Endothelial cell (in vitro differentiated cells): ENCODE measurements around the gene CCK. TPM values are rescaled to one million over a fixed set of nuclear protein-coding genes. Genes with fewer than 3 reads are reported as not detected.

Experiments
- DNase-seq: peaks from one replicate; pipeline ENCODE4 v3.0.0; 2021; ENCODE audit warnings: low spot score
- H3K27ac Mint-ChIP-seq: one replicate; pipeline ENCODE4 v1.8.0; 2021; ENCODE audit warnings: mixed read lengths, inconsistent platforms; ENCODE audit not compliant: unreplicated experiment
- H3K27me3 Mint-ChIP-seq: one replicate; pipeline ENCODE4 v1.8.0; 2021; ENCODE audit warnings: mild to moderate bottlenecking, moderate library complexity, mixed read lengths, inconsistent platforms; ENCODE audit not compliant: unreplicated experiment
- H3K36me3 Mint-ChIP-seq: one replicate; pipeline ENCODE4 v1.8.0; 2021; ENCODE audit warnings: mild to moderate bottlenecking, low read depth, mixed read lengths, inconsistent platforms; ENCODE audit not compliant: unreplicated experiment
- H3K4me1 Mint-ChIP-seq: one replicate; pipeline ENCODE4 v1.8.0; 2021; ENCODE audit warnings: mild to moderate bottlenecking, mixed read lengths, inconsistent platforms; ENCODE audit not compliant: unreplicated experiment
- H3K4me3 Mint-ChIP-seq: one replicate; pipeline ENCODE4 v1.8.0; 2021; ENCODE audit warnings: mild to moderate bottlenecking, mixed read lengths, inconsistent platforms; ENCODE audit not compliant: unreplicated experiment
- H3K9me3 Mint-ChIP-seq: one replicate; pipeline ENCODE4 v1.8.0; 2021; ENCODE audit warnings: mixed read lengths, inconsistent platforms; ENCODE audit not compliant: unreplicated experiment
- total RNA-seq: library from RNA; stranded (reverse); fragmentation: NEBNext Ultra II Directional; extraction: Animal tissue kit (Norgen Biotek cat#: 25700); gene quantifications from one replicate; pipeline ENCODE4 v1.2.1, GENCODE V29; 2021; ENCODE audit not compliant: unreplicated experiment
- TF ChIP-seq, protein P1 (sequence below): fragments of 200-600 bp; sonication (generic); IDR thresholded peaks from one replicate; pipeline ENCODE4 v1.5.0; 2021; ENCODE audit warnings: antibody characterized with exemption; ENCODE audit not compliant: unreplicated experiment

The CCK gene
- total RNA-seq, 1 donor from 2014 or later: not detected

GRCh38 chr3:42263354-42264346 lies 2.3 kb downstream of the CCK start:
- no peak overlapping the region for H3K27ac Mint-ChIP-seq
- peaks cover 10% of the 10 kb centered on the region for H3K27me3 Mint-ChIP-seq
- no peaks in the 10 kb centered on the region for H3K9me3 Mint-ChIP-seq
- H3K4me3 Mint-ChIP-seq: no peak overlapping the region
- DNase-seq: peak; percentile 14
- no peaks in the 10 kb centered on the region for H3K4me1 Mint-ChIP-seq
- H3K36me3 Mint-ChIP-seq: no peaks in the 10 kb centered on the region
- TF ChIP-seq, protein P1, sequence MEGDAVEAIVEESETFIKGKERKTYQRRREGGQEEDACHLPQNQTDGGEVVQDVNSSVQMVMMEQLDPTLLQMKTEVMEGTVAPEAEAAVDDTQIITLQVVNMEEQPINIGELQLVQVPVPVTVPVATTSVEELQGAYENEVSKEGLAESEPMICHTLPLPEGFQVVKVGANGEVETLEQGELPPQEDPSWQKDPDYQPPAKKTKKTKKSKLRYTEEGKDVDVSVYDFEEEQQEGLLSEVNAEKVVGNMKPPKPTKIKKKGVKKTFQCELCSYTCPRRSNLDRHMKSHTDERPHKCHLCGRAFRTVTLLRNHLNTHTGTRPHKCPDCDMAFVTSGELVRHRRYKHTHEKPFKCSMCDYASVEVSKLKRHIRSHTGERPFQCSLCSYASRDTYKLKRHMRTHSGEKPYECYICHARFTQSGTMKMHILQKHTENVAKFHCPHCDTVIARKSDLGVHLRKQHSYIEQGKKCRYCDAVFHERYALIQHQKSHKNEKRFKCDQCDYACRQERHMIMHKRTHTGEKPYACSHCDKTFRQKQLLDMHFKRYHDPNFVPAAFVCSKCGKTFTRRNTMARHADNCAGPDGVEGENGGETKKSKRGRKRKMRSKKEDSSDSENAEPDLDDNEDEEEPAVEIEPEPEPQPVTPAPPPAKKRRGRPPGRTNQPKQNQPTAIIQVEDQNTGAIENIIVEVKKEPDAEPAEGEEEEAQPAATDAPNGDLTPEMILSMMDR: no peak

DNA sequence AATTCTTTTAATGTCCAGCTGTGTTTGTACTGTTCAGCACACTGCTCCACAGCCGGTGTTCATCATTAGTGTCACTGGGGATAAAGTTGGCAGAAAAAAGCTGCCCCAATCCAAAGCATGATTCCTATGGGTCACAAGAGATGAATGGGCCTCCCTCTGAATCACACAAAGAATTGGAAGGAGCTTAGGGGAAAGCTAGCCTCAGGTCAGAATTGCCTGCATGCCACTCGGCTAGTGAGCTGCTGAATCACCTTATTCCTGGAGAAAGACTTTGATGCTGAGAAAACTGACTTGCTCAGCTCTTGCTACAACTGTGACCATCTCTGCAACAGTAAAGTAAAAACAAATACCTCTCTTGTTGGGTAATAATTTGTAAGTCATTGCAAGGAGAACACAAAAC lies 3.5 kb downstream of the CCK start:
- H3K36me3 Mint-ChIP-seq: no peaks in the 10 kb centered on the region
- TF ChIP-seq, protein P1: no peak
- no peak overlapping the region for H3K4me3 Mint-ChIP-seq
- no peaks in the 10 kb centered on the region for H3K9me3 Mint-ChIP-seq
- DNase-seq: no peak
- no peak overlapping the region for H3K27ac Mint-ChIP-seq
- H3K4me1 Mint-ChIP-seq: no peaks in the 10 kb centered on the region
- H3K27me3 Mint-ChIP-seq: peaks cover 7% of the 10 kb centered on the region

DNA sequence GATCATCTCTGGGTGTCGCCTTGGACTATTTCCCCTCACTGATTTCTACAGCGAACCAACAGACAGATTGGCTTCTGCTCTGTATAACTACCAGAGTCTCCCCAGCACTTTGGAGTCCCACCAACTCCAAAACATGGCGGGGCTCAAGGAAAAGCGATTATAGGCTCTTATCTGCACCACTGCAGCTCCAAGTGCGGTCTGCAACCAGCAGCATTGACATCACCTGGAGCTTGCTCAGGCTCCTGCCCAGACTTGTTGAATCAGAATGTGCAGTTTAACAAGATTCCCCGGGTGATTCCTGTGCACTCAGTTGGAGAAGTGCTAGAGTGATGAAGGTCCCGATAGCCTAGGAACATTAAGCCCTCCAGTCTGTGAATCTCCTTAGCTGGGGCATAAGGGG lies 9.0 kb downstream of the CCK start:
- Mint-ChIP-seq H3K27ac (no peak overlapping the region), H3K27me3 (peaks cover 3% of the 10 kb centered on the region), H3K36me3 (no peaks in the 10 kb centered on the region), H3K9me3 (no peaks in the 10 kb centered on the region), H3K4me3 (no peak overlapping the region), H3K4me1 (peaks cover 9% of the 10 kb centered on the region)
- TF ChIP-seq, protein P1: no peak
- DNase-seq: no peak

- TF ChIP-seq, protein P1: no peak
- DNase-seq: no peak
- Mint-ChIP-seq H3K9me3 (no peaks in the 10 kb centered on the region), H3K27me3 (peaks cover 3% of the 10 kb centered on the region), H3K4me1 (peaks cover 9% of the 10 kb centered on the region), H3K27ac (no peak overlapping the region), H3K4me3 (no peak overlapping the region), H3K36me3 (no peaks in the 10 kb centered on the region)
Observed at GRCh38 chr3:42256135-42256819, 9.7 kb downstream of the CCK start.
